ENCODE data around the gene MSMO1. TPM values are rescaled to one million over a fixed set of nuclear protein-coding genes. Genes with fewer than 3 reads are reported as not detected.

Gene MSMO1
- polyA plus RNA-seq, 1 donor (not counting 4 experiments of a cell fraction or from before 2014, with no cell fraction given): 541 TPM

- no peak for FAIRE-seq
- Histone ChIP-seq H3K9me3 (ENCODE audit: control insufficient read depth, low read depth, low read length) (no peaks in the 10 kb centered on the region), H3K4me1 (ENCODE audit: control insufficient read depth, extremely low read depth, insufficient read depth, low read length) (no peaks in the 10 kb centered on the region), H3K27me3 (ENCODE audit: control insufficient read depth, extremely low read depth, insufficient read depth, low read length) (no peaks in the 10 kb centered on the region), H3K4me2 (ENCODE audit: control insufficient read depth, extremely low read depth, insufficient read depth, low read depth, low read length) (no peak overlapping the region), H2AFZ (ENCODE audit: control insufficient read depth, low read length) (no peak overlapping the region), H3K4me3 (ENCODE audit: control insufficient read depth in 2 of 3, extremely low read depth in 1 of 3, insufficient read depth in 2 of 3, low read depth in 1 of 3, low read length in 3 of 3) (no peak overlapping the region), H3K36me3 (ENCODE audit: control insufficient read depth in 2 of 2, extremely low read depth in 1 of 2, insufficient read depth in 2 of 2, low read length in 2 of 2) (no peaks in the 10 kb centered on the region), H3K9ac (ENCODE audit: control insufficient read depth, extremely low read depth, insufficient read depth, low read length) (no peak overlapping the region), H4K20me1 (ENCODE audit: control insufficient read depth, extremely low read depth, insufficient read depth, low read length) (no peaks in the 10 kb centered on the region), H3K9me1 (ENCODE audit: control insufficient read depth, extremely low read depth, insufficient read depth, low read length) (no peaks in the 10 kb centered on the region), H3K27ac (ENCODE audit: control insufficient read depth, insufficient read depth, low read length) (no peak overlapping the region), H3K79me2 (ENCODE audit: control insufficient read depth, insufficient read depth, low read length) (no peaks in the 10 kb centered on the region)
- dilution Hi-C loops (cut with MboI; ENCODE audit: extremely low pct_ligation_motif_present, low sequenced_read_pairs): no loop called here
- DNase-seq (ENCODE audit: low read depth, low spot score): no peak
- TF ChIP-seq, protein P1, sequence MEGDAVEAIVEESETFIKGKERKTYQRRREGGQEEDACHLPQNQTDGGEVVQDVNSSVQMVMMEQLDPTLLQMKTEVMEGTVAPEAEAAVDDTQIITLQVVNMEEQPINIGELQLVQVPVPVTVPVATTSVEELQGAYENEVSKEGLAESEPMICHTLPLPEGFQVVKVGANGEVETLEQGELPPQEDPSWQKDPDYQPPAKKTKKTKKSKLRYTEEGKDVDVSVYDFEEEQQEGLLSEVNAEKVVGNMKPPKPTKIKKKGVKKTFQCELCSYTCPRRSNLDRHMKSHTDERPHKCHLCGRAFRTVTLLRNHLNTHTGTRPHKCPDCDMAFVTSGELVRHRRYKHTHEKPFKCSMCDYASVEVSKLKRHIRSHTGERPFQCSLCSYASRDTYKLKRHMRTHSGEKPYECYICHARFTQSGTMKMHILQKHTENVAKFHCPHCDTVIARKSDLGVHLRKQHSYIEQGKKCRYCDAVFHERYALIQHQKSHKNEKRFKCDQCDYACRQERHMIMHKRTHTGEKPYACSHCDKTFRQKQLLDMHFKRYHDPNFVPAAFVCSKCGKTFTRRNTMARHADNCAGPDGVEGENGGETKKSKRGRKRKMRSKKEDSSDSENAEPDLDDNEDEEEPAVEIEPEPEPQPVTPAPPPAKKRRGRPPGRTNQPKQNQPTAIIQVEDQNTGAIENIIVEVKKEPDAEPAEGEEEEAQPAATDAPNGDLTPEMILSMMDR (optimal IDR thresholded peaks at IDR 0.05 in 1 of 3, IDR thresholded peaks at IDR 0.05 in 1 of 3, conservative IDR thresholded peaks at IDR 0.05 in 1 of 3; ENCODE audit: extremely low read depth in 1 of 3, insufficient read depth in 2 of 3, low read length in 3 of 3): no peak
- TF ChIP-seq EZH2 (IDR thresholded peaks at IDR 0.05; ENCODE audit: low read length): no peak
Observed at GRCh38 chr4:165368567-165368966, 41.1 kb downstream of the MSMO1 start.

DNA sequence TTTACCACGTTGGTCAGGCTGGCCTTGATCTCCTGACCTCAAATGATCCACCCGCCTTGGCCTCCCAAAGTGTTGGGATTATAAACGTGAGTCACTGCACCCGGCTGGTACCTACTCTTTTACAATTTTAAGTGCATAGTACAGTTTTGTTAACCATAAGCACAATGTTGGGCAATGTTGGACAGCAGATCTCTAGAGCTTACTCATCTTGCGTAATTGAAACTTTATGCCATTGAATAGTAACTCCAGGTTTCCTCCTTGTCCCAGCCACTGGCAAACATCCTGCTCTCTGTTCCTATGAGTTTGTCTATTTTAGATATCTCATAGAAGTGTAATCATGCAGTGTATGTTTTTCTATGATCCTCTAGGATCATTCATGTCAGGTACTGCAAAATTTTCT, 42.1 kb downstream of the MSMO1 start:
- Histone ChIP-seq H3K36me3 (ENCODE audit: control insufficient read depth in 2 of 2, extremely low read depth in 1 of 2, insufficient read depth in 2 of 2, low read length in 2 of 2) (no peaks in the 10 kb centered on the region), H3K9ac (ENCODE audit: control insufficient read depth, extremely low read depth, insufficient read depth, low read length) (no peak overlapping the region), H3K4me2 (ENCODE audit: control insufficient read depth, extremely low read depth, insufficient read depth, low read depth, low read length) (no peak overlapping the region), H2AFZ (ENCODE audit: control insufficient read depth, low read length) (no peak overlapping the region), H3K27me3 (ENCODE audit: control insufficient read depth, extremely low read depth, insufficient read depth, low read length) (no peaks in the 10 kb centered on the region), H4K20me1 (ENCODE audit: control insufficient read depth, extremely low read depth, insufficient read depth, low read length) (no peaks in the 10 kb centered on the region), H3K4me3 (ENCODE audit: control insufficient read depth in 2 of 3, extremely low read depth in 1 of 3, insufficient read depth in 2 of 3, low read depth in 1 of 3, low read length in 3 of 3) (no peak overlapping the region), H3K27ac (ENCODE audit: control insufficient read depth, insufficient read depth, low read length) (no peak overlapping the region), H3K9me1 (ENCODE audit: control insufficient read depth, extremely low read depth, insufficient read depth, low read length) (no peaks in the 10 kb centered on the region), H3K4me1 (ENCODE audit: control insufficient read depth, extremely low read depth, insufficient read depth, low read length) (no peaks in the 10 kb centered on the region), H3K9me3 (ENCODE audit: control insufficient read depth, low read depth, low read length) (no peaks in the 10 kb centered on the region), H3K79me2 (ENCODE audit: control insufficient read depth, insufficient read depth, low read length) (no peaks in the 10 kb centered on the region)
- dilution Hi-C loops (cut with MboI; ENCODE audit: extremely low pct_ligation_motif_present, low sequenced_read_pairs): no loop called here
- FAIRE-seq (no peak), DNase-seq (ENCODE audit: low read depth, low spot score) (no peak)
- TF ChIP-seq EZH2 (IDR thresholded peaks at IDR 0.05; ENCODE audit: low read length): no peak
- TF ChIP-seq, protein P1 (optimal IDR thresholded peaks at IDR 0.05 in 1 of 3, IDR thresholded peaks at IDR 0.05 in 1 of 3, conservative IDR thresholded peaks at IDR 0.05 in 1 of 3; ENCODE audit: extremely low read depth in 1 of 3, insufficient read depth in 2 of 3, low read length in 3 of 3): no peak
